ENCODE data around the gene UBFD1.
A peak's percentile ranks its signal among the peaks of the same experiment; 100 is the strongest.
"Not testable (repeated sequence)": the region's sequence is repeated elsewhere in the genome, so short reads cannot be mapped to it uniquely, and the experiment has no call there.

The UBFD1 gene

GRCh38 chr16:23595246-23595950, 37.9 kb downstream of the UBFD1 start:
- H3K4me3 ChIP-seq (ENCODE audit: low read depth, low read length), result peak overlapping the region; percentile 99
- TF ChIP-seq, protein P1, sequence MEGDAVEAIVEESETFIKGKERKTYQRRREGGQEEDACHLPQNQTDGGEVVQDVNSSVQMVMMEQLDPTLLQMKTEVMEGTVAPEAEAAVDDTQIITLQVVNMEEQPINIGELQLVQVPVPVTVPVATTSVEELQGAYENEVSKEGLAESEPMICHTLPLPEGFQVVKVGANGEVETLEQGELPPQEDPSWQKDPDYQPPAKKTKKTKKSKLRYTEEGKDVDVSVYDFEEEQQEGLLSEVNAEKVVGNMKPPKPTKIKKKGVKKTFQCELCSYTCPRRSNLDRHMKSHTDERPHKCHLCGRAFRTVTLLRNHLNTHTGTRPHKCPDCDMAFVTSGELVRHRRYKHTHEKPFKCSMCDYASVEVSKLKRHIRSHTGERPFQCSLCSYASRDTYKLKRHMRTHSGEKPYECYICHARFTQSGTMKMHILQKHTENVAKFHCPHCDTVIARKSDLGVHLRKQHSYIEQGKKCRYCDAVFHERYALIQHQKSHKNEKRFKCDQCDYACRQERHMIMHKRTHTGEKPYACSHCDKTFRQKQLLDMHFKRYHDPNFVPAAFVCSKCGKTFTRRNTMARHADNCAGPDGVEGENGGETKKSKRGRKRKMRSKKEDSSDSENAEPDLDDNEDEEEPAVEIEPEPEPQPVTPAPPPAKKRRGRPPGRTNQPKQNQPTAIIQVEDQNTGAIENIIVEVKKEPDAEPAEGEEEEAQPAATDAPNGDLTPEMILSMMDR (IDR thresholded peaks at IDR 0.05; ENCODE audit: low read depth, low read length), result no peak

- peak within 1 kb of the TSS; percentile 99 for H3K4me3 ChIP-seq (ENCODE audit: low read depth, low read length)
- TF ChIP-seq, protein P1 (IDR thresholded peaks at IDR 0.05; ENCODE audit: low read depth, low read length), result peak; percentile 99
Observed at GRCh38 chr16:23595951-23596720, 38.6 kb downstream of the UBFD1 start, which contains the start of gene NDUFAB1. NDUFAB1 (minus strand) TSS chr16:23596316; CDS start chr16:23596290, 26 bp downstream.

DNA sequence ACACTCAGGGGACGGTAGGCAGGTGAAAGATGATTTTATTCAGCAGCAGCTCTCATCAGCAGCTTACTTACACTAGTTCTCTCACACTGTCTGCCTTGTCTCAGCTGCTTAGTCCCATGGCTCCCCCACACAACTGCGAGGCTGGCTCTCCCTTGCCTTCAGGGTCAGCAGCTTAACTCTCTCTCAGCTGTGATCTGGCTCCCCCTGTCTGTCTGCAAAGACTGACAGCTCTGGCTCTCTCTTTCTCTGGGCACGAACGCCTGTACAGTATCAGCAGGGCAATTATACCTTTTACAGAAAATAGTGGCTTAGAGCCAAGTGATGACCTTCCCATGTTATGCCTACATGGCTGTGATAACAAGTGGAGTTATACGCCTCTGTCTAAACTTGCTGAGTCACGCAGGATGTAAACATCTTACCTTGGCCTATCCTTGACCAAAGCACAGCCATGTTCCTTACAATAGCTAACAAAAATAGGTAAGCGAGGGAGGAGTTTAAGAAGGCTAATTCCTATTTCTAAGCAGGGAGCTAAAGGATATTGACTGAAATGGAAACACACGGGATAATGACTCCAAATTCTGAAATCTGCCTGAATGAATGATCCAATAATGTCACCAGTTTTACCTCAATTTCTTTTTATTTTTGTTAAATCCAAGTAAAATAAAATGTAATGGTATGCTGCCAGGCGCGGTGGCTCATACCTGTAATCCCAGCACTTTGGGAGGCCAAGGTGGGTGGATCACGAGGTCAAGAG, 39.7 kb downstream of the UBFD1 start:
- TF ChIP-seq, protein P1 (IDR thresholded peaks at IDR 0.05; ENCODE audit: low read depth, low read length), result no peak
- no peak overlapping the region for H3K4me3 ChIP-seq (ENCODE audit: low read depth, low read length)

DNA sequence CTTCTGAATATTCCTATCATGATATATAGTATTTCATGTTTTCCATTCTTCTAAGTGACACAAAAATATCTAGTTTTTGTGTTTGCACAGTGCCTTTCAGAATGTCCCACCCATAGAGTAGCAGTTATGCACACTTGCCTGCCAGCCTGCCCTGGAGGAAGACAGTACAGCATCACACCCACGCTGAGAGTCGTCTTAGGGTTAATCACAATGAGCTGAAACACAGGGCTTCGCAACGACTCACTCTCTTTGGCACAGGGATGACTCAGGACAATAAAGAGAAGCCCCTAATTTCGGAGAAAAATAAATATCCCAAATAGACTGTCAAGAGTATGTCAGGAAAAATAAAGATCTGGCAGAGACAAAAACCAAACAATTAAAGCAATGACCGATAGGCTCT, 50.2 kb downstream of the UBFD1 start:
- no peak overlapping the region for H3K4me3 ChIP-seq (ENCODE audit: low read depth, low read length)
- TF ChIP-seq, protein P1 (IDR thresholded peaks at IDR 0.05; ENCODE audit: low read depth, low read length), result no peak

GRCh38 chr16:23608194-23608593, 50.7 kb downstream of the UBFD1 start:
- H3K4me3 ChIP-seq (ENCODE audit: low read depth, low read length), result no peak overlapping the region
- TF ChIP-seq, protein P1 (IDR thresholded peaks at IDR 0.05; ENCODE audit: low read depth, low read length), result no peak

- H3K4me3 ChIP-seq (ENCODE audit: low read depth, low read length), result no peak overlapping the region
Observed at GRCh38 chr16:23609929-23610328, 52.4 kb downstream of the UBFD1 start.

DNA sequence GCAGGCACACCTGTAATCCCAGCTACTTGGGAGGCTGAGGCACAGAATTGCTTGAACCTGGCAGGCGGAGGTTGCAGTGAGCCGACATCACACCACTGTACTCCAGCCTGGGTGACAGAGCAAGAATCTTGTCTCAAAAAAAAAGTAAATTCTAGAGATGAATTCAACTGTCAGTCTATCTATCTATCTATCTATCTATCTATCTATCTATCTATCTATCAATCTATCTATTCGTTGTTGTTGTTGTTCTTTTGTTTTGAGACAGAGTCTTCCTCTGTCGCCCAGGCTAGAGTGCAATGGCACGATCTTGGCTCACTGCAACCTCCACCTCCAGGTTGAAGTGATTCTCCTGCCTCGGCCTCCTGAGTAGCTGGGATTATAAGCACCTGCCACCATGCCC, 53.4 kb downstream of the UBFD1 start:
- not testable (repeated sequence) for H3K4me3 ChIP-seq (ENCODE audit: low read depth, low read length)

More at GRCh38 chr16:23609929-23610328, 52.4 kb downstream of the UBFD1 start:
- TF ChIP-seq, protein P1 (IDR thresholded peaks at IDR 0.05; ENCODE audit: low read depth, low read length), result no peak
